NB4 (cell line): ENCODE results near the gene CDH4.

ENCODE experiments used
- MYC ChIP-seq: IDR thresholded peaks from 2 replicates; pipeline ENCODE4 v1.6.1; 2011; ENCODE audit warnings: low read depth, low read length
- POLR2A ChIP-seq: IDR thresholded peaks from 2 replicates; pipeline ENCODE4 v1.6.1; 2011; ENCODE audit warnings: mild to moderate bottlenecking; ENCODE audit not compliant: insufficient read length; ENCODE audit errors: extremely low read depth
- TF ChIP-seq, protein P1 (sequence below): IDR thresholded peaks from one replicate; pipeline ENCODE4 v1.5.1; 2012; ENCODE audit warnings: low read depth, low read length

GRCh38 chr20:61554617-61555016 is 302.6 kb downstream of the CDH4 start:
- TF ChIP-seq, protein P1, sequence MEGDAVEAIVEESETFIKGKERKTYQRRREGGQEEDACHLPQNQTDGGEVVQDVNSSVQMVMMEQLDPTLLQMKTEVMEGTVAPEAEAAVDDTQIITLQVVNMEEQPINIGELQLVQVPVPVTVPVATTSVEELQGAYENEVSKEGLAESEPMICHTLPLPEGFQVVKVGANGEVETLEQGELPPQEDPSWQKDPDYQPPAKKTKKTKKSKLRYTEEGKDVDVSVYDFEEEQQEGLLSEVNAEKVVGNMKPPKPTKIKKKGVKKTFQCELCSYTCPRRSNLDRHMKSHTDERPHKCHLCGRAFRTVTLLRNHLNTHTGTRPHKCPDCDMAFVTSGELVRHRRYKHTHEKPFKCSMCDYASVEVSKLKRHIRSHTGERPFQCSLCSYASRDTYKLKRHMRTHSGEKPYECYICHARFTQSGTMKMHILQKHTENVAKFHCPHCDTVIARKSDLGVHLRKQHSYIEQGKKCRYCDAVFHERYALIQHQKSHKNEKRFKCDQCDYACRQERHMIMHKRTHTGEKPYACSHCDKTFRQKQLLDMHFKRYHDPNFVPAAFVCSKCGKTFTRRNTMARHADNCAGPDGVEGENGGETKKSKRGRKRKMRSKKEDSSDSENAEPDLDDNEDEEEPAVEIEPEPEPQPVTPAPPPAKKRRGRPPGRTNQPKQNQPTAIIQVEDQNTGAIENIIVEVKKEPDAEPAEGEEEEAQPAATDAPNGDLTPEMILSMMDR = no peak
- no peak for TF ChIP-seq POLR2A
- no peak for TF ChIP-seq MYC
